ENCODE results near the gene CTXN1.

DNA sequence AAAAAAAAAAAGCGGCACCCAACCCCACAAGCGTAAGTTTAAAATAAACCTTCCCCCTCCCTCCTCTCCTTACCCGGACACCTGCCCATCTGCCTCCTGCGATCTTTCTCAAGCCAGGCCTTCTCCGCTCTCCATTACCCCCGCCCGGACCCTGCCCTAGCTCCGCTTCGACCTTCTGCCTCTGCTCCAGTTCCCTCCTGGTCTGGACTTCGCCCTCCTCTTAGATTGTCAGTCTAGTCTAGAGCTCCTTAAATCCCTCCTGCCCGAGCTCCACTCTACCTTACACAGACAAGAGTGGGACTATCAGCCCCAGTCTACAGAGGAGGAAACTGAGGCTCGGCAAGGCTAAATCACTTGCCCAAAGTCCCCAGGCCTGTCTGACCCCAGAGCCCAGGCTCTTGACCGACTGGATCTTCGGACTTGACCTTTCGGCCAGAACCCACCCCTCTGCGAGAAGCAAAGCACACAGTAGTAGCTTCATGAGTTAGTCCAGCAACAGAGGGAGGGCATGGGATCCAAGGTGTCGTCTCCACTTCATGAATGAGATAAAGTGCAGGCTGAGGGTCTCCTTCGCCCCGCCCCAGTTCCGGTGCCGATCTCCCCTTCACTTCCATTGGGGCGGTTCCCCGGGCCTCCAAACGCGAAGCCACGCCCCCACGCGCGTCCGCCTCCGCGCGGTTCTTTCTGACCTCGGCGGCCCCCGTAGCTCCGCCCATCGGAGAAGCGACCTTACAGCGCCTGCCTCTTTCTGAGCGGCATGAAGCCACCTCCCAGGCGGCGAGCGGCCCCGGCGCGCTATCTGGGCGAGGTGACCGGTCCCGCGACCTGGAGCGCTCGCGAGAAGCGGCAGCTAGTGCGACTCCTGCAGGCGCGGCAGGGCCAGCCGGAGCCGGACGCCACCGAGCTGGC lies 6.1 kb downstream of the CTXN1 start, which contains the start of gene SNAPC2:
- TF ChIP-seq, protein P1, sequence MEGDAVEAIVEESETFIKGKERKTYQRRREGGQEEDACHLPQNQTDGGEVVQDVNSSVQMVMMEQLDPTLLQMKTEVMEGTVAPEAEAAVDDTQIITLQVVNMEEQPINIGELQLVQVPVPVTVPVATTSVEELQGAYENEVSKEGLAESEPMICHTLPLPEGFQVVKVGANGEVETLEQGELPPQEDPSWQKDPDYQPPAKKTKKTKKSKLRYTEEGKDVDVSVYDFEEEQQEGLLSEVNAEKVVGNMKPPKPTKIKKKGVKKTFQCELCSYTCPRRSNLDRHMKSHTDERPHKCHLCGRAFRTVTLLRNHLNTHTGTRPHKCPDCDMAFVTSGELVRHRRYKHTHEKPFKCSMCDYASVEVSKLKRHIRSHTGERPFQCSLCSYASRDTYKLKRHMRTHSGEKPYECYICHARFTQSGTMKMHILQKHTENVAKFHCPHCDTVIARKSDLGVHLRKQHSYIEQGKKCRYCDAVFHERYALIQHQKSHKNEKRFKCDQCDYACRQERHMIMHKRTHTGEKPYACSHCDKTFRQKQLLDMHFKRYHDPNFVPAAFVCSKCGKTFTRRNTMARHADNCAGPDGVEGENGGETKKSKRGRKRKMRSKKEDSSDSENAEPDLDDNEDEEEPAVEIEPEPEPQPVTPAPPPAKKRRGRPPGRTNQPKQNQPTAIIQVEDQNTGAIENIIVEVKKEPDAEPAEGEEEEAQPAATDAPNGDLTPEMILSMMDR (IDR thresholded peaks at IDR 0.05), result peak in 1 of 6 experiments; percentile 30
- TF ChIP-seq POLR2A (IDR thresholded peaks at IDR 0.05), result peak; percentile 33 to 42
